GM12891 (cell line): ENCODE results near the gene OAS2.

ENCODE experiments used
- POLR2A ChIP-seq: IDR thresholded peaks from 2 replicates; pipeline ENCODE4 v1.6.1; 2011; ENCODE audit warnings: low read depth, low read length, control low read depth
- POLR2AphosphoS5 ChIP-seq: IDR thresholded peaks from 2 replicates; pipeline ENCODE4 v1.6.1; 2011; ENCODE audit warnings: low read depth, low read length, control low read depth
- POU2F2 ChIP-seq: IDR thresholded peaks from 2 replicates; pipeline ENCODE4 v1.6.1; 2011; ENCODE audit warnings: low read depth, mild to moderate bottlenecking, control low read depth, low read length, moderate library complexity
- SPI1 ChIP-seq: IDR thresholded peaks from 2 replicates; pipeline ENCODE4 v1.6.1; 2011; ENCODE audit warnings: low read depth, low read length, control low read depth
- TAF1 ChIP-seq: IDR thresholded peaks from 2 replicates; pipeline ENCODE4 v1.6.1; 2011; ENCODE audit warnings: low read depth, low read length, control low read depth

GRCh38 chr12:113006641-113007040, 28.3 kb downstream of the OAS2 start:
- TF ChIP-seq POLR2AphosphoS5, result no peak
- no peak for TF ChIP-seq SPI1
- no peak for TF ChIP-seq POLR2A
- TF ChIP-seq TAF1, result no peak
- TF ChIP-seq POU2F2, result no peak
